ENCODE measurements around the gene TMIGD2.

GRCh38 chr19:4268816-4269430 lies 33.3 kb downstream of the TMIGD2 start:
- TF ChIP-seq SP1 (IDR thresholded peaks at IDR 0.05) (no peak), ELF4 (IDR thresholded peaks at IDR 0.05) (no peak), SUZ12 (IDR thresholded peaks at IDR 0.05) (no peak), L3MBTL2 (conservative IDR thresholded peaks at IDR 0.05) (no peak), LEF1 (IDR thresholded peaks at IDR 0.05; ENCODE audit: borderline replicate concordance) (no peak), TARDBP (IDR thresholded peaks at IDR 0.05) (no peak)
